NOMO-1 (cell line): ENCODE data around the gene AMN.
"Not testable (repeated sequence)": the region's sequence is repeated elsewhere in the genome, so short reads cannot be mapped to it uniquely, and the experiment has no call there.

Experiments used
- DNase-seq, 2 experiments: peaks; one replicate each; lab custom pipeline; 2025; ENCODE audit not compliant: unreplicated experiment in 2 of 2; lab: John Stamatoyannopoulos, UW

Gene AMN

DNA sequence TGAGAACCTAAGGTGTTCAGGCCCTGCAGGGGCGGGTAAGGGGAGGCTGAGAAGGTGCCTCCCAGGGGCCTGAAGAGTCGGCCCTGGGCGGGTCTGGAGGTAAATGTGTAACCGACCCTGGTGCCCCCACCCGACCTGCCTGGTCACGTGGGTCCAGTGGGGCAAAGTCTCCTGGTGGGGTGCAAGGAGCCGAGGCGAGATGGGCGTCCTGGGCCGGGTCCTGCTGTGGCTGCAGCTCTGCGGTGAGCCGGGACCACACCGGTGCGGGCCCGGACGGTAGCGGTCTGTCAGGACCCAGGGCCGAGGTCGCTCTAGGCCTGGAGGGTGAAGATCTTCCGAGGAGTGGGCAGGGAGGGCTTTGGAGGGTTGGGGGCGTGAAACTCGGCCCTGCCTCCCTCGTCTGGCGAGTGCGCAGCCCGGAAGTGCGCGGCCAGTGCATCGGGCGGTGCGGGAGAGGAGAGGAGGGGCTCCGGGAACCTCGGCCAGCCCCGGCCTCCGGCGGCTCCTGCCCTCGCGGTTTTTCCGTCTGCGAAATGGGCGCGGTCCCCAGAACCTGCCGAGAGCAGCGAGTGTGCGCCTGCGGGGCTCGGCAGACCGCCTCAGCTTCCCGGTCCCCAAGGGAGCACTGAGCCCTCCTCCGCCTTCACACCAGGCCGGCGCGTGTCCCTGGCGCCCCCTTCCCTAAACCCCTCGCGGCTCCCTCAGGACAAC is at the start of gene AMN:
Gene AMN, plus strand, starts transcription at position 174 of the 711 bp plus-strand sequence. Its CDS starts 26 bp downstream, at position 200.
- no peak for DNase-seq

DNA sequence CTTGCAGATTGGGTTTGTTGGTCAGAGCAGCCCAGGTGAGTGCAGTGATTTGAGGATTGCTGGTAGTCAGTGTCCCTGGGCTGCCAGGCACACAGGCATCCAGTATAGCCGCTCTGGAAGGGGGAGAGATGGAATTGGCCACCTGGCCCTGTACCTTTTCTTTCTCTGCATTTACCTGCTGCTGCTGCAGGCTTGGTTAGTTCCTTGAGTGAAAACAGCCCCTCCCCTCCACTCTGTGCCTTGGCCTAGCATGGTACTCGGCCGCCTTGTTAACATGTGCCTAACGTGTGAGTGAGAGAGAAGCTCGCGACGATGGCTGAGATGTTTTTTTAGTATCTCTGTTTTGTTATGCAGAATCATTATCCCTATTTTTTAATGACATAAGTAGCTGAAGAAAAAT is 49.3 kb upstream of the AMN start:
- no peak for DNase-seq

DNA sequence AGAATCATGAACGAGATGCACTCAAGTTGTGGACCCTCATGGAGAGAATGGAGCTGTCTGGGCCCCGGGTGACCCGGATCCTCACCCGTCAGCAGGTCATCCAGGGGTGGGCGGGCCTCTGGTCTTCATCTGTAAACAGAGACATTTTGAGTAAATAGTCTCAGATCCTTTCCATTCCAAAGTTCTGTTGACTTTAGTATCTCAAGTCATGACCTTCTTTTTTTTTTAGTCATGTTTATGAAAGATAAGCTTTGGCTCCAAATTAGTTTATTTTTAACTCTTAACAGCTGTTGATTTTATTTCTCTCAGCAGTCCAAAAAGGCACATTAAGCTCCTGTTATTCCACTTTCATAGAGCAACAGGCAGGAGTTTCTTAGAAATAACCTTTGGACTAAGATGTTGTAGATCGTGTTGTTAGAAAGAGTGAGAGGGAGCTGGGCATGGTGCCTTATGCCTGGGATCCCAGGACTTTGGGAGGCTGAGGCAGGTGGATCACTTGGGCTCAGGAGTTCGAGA is 48.9 kb upstream of the AMN start:
- DNase-seq: no peak

DNA sequence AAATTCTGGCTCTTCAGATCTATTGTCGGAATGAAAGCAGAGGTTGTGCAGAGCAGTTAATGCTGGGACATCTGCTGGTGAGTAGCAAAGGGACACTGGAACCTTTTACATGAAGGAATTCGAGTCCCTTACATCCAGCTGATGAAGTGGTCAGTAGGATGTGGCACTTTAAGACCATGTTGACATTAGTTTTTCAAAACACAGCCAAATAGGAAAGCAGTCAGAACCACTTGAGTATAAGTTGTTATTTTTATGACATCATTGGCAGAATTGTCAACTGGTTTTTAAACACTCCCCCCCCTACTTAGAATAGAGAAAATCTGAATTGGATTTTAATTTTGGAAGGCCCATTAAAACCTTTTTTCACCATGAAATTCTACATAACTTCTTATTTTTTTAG is 46.8 kb upstream of the AMN start:
- DNase-seq: no peak

DNA sequence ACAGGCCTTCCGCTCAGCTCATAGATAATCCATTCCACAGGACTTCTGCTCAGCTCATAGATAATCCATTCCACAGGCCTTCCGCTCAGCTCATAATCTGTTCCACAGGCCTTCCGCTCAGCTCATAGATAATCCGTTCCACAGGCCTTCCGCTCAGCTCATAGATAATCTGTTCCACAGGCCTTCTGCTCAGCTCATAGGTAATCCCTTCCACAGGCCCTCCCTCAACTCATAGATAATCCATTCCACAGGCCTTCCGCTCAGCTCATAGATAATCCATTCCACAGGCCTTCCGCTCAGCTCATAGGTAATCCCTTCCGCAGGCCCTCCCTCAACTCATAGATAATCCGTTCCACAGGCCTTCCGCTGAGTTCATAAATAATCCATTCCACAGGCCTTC is 45.0 kb upstream of the AMN start:
- not testable (repeated sequence) for DNase-seq

DNA sequence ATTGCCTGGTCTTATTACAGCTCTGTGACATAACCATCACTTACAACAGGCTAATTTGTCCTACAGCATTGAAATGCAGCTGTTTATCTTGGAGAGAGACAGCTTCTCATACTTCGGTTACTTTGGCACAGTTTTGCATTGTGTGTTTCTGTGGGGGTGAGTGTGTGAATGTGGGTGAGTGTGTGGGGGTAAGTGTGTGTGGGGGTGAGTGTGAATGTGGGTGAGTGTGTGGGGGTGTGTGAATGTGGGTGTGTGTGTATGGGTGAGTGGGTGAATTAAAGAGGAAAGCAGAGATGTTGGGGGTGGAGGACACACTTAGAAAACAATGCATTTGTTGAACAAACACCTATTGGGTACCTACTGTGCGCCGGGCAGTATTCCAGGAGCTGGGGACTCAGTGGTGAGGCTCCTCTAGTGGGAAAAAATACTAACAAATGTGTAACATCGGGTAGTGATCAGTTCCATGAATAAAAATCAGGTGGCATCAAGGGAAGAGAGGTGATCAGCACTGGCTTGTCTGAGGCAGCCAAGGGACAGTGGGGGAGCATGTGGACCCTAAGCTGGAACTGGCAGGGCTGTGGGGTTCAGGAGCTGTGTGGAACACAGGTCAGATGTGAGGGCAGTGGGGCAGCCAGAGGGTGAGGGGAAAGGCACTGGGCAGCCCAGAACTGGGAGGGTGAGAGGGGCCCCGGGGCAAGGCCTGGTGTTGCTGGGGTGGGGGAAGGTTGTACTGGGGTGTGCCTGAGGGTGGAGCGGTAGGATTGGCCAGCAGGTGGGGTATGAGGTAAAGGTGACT is 44.1 kb upstream of the AMN start:
- DNase-seq: no peak

DNA sequence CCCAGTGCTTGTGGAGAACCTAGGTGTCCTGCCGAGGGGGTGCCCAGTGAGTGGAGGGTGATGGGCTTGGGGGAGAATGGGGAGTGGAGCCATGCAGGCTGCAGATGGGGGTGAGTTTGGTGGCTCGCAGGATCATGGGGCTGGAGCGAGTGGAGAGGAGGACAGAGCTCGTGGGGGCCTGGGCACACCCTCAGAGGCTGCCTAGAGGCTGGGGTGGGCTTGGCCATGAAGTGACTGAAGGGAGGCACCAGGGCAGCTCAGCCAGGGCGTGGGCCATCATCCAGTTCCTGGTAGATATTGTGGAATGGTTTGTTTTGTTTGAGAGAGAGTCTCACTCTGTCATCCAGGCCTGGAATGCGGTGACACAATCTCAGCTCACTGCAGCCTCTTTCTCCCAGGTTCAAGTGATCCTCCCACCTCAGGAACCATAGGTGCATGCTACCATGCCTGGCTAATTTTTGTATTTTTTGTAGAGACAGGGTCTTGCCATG is 43.4 kb upstream of the AMN start:
- no peak for DNase-seq

DNA sequence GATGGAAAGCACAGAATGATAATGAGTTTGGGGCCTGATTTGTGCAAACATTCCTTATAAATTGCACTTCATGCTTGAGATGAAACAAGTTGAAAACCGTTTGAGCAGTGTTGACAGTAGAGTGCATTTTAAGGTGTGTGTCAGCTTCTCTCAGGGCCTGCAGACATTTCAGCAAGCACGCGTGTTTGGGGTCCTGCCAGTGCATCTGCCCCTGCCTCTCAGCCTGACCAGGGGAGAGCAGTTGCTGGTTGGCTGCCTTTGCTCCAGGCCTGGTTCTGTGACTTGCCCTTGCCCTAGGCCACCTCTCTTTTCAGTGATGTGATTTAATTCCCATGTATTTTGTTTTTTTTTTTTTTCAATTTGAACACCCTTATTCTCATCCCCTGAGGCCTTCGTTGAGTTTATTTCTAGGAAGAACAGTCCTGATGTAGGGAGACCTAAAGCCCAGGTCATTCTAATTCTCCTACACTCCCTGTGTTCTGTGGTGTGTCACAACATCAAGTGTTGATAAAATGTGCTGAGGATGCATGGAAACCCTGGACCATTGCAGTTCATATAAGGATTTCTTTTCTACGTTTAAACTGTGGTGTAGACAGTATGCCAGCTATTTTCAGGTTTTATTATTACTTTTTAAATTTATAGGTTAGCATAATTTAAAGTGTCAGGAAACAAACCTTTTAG is 40.1 kb upstream of the AMN start:
- DNase-seq: no peak

DNA sequence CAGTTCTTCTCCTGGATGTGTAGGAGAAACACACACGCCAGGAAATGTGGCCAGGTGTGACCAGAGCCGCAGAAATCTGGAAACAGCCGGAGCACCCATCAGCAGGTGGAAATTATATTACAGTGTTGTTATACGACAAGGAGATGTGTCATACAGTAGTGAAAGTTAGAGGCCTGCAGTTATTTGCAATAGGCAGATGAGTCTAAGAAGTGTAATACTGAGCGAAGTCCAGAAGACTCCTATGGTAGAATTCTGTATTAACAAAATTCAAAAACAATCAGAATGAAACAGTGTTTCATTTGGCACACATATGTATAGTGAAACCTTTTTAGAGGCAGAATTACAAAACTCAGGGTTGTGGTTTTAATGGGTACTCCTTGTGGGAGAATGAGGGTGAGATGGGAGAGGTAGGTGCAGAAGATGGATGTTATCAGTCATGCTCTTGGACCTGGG is 39.3 kb upstream of the AMN start:
- no peak for DNase-seq

DNA sequence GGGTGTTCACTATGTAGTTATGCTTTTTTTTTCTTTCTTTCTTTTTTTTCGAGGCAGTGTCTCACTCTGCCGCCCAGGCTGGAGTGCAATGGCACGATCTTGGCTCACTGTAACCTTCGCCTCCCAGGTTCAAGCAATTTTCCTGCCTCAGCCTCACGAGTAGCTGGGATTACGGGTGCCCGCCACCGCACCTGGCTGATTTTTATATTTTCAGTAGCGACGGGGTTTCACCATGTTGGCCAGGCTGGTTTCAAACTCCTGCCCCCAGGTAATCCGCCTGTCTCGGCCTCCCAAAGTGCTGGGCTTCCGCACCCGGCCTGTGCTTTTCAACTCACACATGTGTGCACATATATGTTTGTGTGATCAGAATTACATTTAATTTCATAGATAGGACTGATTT is 38.9 kb upstream of the AMN start:
- no peak for DNase-seq

DNA sequence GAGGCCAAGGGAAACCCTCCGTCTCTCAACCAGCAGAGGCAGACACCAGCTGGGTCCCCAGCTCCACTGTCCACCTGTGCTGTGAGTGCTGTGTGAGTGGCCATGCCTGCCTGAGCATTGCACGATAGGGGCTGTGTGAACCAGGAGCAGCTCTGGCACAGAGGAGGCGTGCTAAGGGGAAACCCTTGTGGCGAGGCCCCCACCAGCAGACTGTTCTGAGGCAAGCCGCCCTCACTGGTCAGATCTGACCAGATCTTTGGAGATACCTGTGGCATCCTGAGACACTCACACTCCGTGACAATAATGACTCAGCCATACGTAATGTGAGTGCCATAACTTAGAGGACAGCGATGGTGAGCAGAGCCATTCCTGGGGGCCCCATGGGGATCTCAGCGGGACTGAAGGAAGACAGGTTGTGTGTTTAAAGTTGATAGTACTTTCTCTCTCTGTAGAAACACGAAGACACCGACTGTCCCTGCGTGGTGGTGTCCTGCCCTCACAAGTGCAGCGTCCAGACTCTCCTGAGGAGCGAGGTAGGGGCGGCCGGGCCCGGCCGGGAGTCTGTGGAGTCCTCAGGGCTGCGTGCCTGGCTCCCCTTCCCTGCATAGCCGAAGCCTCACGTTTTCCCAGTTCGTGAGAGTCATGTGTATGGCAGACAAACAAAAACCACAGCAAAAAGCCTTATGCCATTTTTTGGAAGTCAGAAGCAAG is 36.6 kb upstream of the AMN start:
- DNase-seq: no peak

DNA sequence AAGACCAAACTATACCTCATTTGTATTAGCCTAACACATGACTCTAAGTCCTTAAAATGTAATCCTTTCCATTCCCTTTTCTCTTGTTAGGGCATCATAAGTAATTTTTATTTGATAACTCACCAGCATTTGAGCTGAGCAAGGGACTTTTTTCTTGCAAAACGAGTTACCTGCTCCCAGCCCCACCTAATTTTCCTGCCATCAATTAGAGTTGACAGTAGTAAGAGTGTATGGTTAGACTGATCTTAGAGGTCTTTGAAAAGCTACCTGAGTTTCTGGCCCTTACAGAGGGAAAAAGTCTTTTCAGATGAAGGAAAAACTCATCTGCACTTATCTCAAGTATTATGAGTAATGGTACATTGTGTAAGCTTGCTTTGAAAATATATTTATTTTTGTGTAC is 33.7 kb upstream of the AMN start:
- DNase-seq: no peak

DNA sequence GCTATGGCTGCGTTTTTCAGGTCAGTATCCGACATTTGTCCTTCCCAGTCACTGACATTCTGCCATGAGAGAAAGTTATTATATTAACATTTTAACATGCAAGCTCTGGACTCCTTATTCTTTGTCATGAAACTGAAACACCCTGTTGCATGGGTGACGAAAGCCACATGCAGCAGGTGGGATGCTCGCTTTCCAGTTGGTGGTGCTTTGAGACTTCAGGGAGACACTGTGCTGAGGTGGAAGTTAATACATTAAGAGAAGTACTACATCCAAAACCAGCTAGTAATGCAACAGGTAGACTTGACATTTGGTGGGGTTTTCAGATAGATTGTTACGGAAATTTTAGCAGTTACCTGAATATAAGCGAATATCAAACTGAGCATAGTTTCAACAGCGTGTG is 32.8 kb upstream of the AMN start:
- DNase-seq: no peak

DNA sequence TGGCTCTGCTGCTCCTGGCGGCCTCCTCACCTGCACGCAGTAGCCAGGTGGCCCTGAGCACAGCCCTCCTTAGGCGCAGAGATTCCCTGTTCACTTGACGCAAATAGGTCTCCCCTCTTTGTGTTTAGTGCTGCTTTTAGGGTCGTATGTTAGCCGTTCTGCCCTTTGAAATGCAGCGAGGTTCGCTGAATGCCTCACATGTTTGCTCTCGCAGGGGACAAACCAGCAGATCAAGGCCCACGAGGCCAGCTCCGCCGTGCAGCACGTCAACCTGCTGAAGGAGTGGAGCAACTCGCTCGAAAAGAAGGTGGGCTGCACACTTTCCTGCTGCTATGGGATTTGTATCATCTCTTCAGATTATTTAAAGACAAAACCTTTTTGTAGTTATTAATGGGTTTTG is 31.4 kb upstream of the AMN start:
- DNase-seq: no peak

DNA sequence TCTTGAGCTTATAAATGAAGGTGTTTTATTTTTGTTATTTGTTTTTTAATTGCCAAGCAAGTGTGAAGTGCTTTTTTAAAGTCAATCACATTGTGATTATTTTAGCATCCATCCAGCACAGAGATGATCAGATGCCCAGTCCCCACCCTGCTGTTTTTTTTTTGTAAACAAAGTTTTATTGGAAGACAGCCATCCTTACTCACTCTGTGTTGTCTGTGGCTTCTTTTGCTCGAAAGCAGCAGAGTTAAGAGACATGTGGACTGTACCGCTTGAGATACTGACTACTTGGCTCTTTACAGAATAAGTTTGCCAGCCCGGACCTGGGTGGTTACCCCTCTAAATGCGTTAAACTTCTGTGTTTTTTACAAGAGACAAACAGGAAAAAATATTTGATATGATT is 30.9 kb upstream of the AMN start:
- DNase-seq: no peak

DNA sequence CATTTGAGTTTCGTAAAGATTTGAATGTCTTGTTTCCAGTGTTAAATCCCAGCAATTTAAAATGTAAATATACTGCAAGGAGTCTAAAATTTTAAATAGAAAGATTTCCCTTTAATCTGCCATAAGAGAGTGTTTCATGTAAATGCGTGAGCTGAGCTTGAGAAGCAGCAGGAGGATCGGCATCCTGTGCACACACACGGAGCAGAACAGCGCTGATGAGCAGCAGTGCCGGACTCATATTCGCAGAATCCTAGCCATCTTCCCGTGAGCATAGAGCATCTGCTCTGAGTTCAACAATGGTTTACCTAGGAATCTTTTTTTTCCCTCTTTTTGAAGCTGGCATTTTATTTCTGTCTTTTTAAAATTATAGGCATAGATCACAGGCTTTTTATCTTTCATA is 29.8 kb upstream of the AMN start:
- no peak for DNase-seq

DNA sequence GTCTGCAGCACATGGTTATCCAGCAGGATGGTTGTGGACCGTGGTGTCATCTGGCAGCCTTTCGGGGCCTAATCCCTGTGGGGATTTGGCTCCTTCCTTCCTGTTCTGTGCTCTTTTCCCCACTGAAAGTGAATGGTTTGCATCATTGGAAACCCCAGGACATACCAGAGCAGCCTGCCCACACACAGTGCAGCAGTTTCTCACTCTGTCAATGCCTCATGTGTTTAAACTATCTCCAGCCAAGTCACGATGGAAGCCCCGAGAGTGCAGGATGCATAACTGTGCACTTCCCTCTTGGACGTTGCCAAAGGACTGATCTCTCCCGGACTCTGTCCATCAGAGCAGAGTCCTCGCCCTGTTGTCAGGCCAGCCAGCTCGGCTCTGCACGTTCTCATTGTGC is 29.0 kb upstream of the AMN start:
- DNase-seq: no peak

DNA sequence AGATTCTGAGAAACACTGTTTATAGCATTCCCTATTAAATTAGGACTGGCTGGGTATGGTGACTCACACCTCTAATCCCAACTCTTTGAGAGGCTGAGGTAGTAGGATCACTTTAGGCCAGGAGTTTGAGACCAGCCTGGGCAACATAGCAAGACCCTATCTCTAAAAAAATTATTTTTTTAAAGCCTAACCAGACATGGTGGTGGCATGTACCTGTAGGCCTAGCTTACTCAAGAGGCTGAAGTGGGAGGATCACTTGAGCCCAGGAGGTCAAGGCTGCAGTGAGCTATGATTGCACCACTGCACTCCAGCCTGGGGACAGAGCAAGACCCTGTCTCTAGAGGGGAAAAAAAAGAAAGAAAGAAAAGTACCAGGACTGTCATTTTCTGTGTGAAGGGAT is 25.7 kb upstream of the AMN start:
- not testable (repeated sequence) for DNase-seq

DNA sequence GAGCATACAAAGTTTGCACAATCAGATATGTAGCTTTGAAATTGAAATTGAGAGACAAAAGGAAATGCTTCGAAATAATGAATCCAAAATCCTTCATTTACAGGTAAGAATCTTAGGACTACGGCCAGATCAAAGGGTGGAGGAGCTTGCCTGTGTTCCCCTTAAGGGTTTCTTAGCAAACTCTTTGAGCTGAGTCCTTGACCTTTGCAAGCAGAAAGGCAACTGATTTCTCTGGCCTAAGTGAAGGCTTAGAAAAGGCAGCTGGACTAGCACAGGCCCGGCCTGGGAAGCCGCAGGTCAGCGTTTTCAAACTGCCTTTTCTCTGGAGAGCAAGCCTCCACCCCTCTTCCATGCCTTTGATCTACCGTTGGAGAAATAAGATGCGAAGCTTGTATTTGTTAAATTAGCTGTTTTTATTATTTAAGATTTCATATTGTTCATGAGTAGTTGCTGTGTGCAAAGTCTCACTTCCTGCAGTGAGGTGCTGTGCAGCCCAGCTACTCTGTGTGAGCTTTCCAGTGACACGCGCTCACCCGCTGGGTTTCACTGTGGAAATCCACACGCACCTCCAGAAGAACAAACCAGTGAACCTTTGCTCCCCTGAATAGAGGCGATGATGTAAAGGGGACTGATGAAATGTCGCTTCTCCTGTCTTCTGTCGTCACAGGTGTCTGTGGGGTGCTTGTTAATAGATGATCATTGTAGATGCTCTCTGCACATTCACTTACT is 25.0 kb upstream of the AMN start:
- no peak for DNase-seq

DNA sequence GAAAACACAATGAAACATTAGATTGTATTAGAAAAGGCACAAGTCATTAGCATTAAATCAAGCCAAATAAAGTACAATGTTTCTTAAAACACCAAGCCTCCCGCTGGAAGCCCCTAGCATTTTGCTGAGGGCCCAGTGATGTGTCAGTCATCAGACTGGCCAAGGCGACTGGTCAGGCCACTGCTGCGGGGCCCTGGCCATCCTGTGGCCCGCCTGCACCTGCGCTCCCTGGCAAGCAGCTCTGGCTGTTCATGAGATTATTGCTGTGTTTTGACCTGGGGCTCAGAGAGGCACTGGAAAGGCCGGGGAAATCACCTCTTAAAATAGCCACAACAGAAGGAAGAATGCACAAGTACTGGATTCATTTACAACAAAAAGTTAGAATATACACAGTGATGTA is 24.2 kb upstream of the AMN start:
- DNase-seq: no peak
